IMR-90 (cell line): ENCODE results near the gene FOXP1. TPM values are rescaled to one million over a fixed set of nuclear protein-coding genes. Genes with fewer than 3 reads are reported as not detected.

Source experiments
- ATAC-seq: fragments of 200-7000 bp; cut with Tn5 transposase; 2 replicates; pipeline ENCODE4 v1.9.1; 2020; ENCODE audit warnings: low read depth, mild to moderate bottlenecking, moderate library complexity
- BruUV-seq: library from RNA; stranded (reverse); fragments of 400-500 nt; replicated peaks from 2 replicates; lab custom pipeline; 2021; lab: Mats Ljungman, UMichigan
- CTCF ChIA-PET: fragments of 300-600 bp; formaldehyde crosslinking; extraction: SDS; loops from one replicate; lab custom pipeline; 2021; ENCODE audit warnings: antibody characterized with exemption; lab: Yijun Ruan, JAX
- POLR2A ChIA-PET: fragments of 300-600 bp; sonication (Branson Sonifier 250); formaldehyde crosslinking; loops from one replicate; lab custom pipeline; 2022; ENCODE audit warnings: antibody characterized with exemption; ENCODE audit not compliant: unreplicated experiment; lab: Charles Lee
- DNase-seq: peaks from one replicate; pipeline ENCODE4 v3.0.0; 2013
- H2AFZ ChIP-seq: replicated peaks from 2 replicates; pipeline ENCODE3; 2013; ENCODE audit warnings: low read length, mild to moderate bottlenecking; ENCODE audit not compliant: poor library complexity
- H2AK5ac ChIP-seq: 2 replicates; pipeline ENCODE4 v1.6.1; 2013; ENCODE audit warnings: low read depth, low read length, inconsistent platforms
- H2AK9ac ChIP-seq: replicated peaks from 2 replicates; pipeline ENCODE3; 2013; ENCODE audit warnings: mild to moderate bottlenecking, low read depth, low read length, moderate library complexity; ENCODE audit not compliant: poor library complexity
- H2BK120ac ChIP-seq: 2 replicates; pipeline ENCODE4 v1.6.1; 2013; ENCODE audit warnings: low read depth, low read length, inconsistent platforms
- H2BK15ac ChIP-seq: 3 replicates; pipeline ENCODE4 v1.6.1; 2013; ENCODE audit warnings: low read depth, low read length, inconsistent platforms
- H2BK20ac ChIP-seq: 2 replicates; pipeline ENCODE4 v1.6.1; 2013; ENCODE audit warnings: low read depth, mild to moderate bottlenecking, inconsistent platforms, low read length, moderate library complexity
- H2BK5ac ChIP-seq: 2 replicates; pipeline ENCODE4 v1.6.1; 2013; ENCODE audit warnings: mild to moderate bottlenecking, low read depth, low read length, inconsistent platforms; ENCODE audit not compliant: poor library complexity, severe bottlenecking
- H3K14ac ChIP-seq: replicated peaks from 2 replicates; pipeline ENCODE4 v1.6.1; 2013; ENCODE audit warnings: low read depth, low read length, inconsistent platforms
- H3K18ac ChIP-seq: 2 replicates; pipeline ENCODE4 v1.6.1; 2013; ENCODE audit warnings: low read depth, low read length, control low read depth
- H3K23ac ChIP-seq: 2 replicates; pipeline ENCODE4 v1.6.1; 2013; ENCODE audit warnings: low read depth, low read length, inconsistent platforms
- H3K27ac ChIP-seq: 2 replicates; pipeline ENCODE4 v1.5.1; 2013; ENCODE audit warnings: mild to moderate bottlenecking, control low read depth, low read length; ENCODE audit not compliant: insufficient read depth
- H3K27me3 ChIP-seq: 2 replicates; pipeline ENCODE4 v1.6.1; 2013; ENCODE audit warnings: low read length; ENCODE audit not compliant: control insufficient read depth, insufficient read depth
- H3K36me3 ChIP-seq: 2 replicates; pipeline ENCODE4 v1.6.1; 2013; ENCODE audit warnings: low read length, mixed read lengths; ENCODE audit not compliant: control insufficient read depth, insufficient read depth
- H3K4ac ChIP-seq: 2 replicates; pipeline ENCODE4 v1.6.1; 2013; ENCODE audit warnings: low read depth, low read length, inconsistent platforms
- H3K4me1 ChIP-seq: 2 replicates; pipeline ENCODE4 v1.6.1; 2013; ENCODE audit warnings: low read length, mixed read lengths; ENCODE audit not compliant: control insufficient read depth, insufficient read depth
- H3K4me2 ChIP-seq: 2 replicates; pipeline ENCODE4 v1.6.1; 2013; ENCODE audit warnings: low read depth, mild to moderate bottlenecking, control low read depth, low read length, moderate library complexity
- H3K4me3 ChIP-seq: 2 replicates; pipeline ENCODE4 v1.5.1; 2013; ENCODE audit warnings: low read depth, mild to moderate bottlenecking, control low read depth, low read length, moderate library complexity; ENCODE audit not compliant: insufficient read depth
- H3K56ac ChIP-seq: 2 replicates; pipeline ENCODE4 v1.6.1; 2013; ENCODE audit warnings: low read length, inconsistent platforms; ENCODE audit not compliant: insufficient read depth; ENCODE audit errors: extremely low read depth
- H3K79me1 ChIP-seq, 2 experiments: 2 replicates each; pipeline ENCODE4 v1.6.1; 2013; ENCODE audit warnings: low read length in 2 of 2, inconsistent platforms in 1 of 2, low read depth in 1 of 2
- H3K9ac ChIP-seq: 2 replicates; pipeline ENCODE4 v1.6.1; 2013; ENCODE audit warnings: low read depth, low read length, control low read depth
- H3K9me1 ChIP-seq: 2 replicates; pipeline ENCODE4 v1.6.1; 2013; ENCODE audit warnings: low read length, inconsistent platforms; ENCODE audit not compliant: insufficient read depth
- H3K9me3 ChIP-seq: 2 replicates; pipeline ENCODE4 v1.6.1; 2013; ENCODE audit warnings: low read length; ENCODE audit not compliant: control insufficient read depth, insufficient read depth
- H4K20me1 ChIP-seq: 2 replicates; pipeline ENCODE4 v1.6.1; 2013; ENCODE audit warnings: low read length, inconsistent platforms; ENCODE audit not compliant: insufficient read depth
- H4K5ac ChIP-seq: 2 replicates; pipeline ENCODE4 v1.6.1; 2013; ENCODE audit warnings: mild to moderate bottlenecking, low read depth, low read length, control low read depth
- H4K8ac ChIP-seq, 2 experiments: 2 replicates each; pipeline ENCODE4 v1.6.1; 2013; ENCODE audit warnings: low read depth in 2 of 2, low read length in 2 of 2, control low read depth in 1 of 2, inconsistent platforms in 1 of 2
- H4K91ac ChIP-seq: 2 replicates; pipeline ENCODE4 v1.6.1; 2013; ENCODE audit warnings: low read depth, low read length, inconsistent platforms; ENCODE audit not compliant: insufficient read depth
- BHLHE40 ChIP-seq: fragments of 150-350 bp; IDR thresholded peaks from 2 replicates; pipeline ENCODE4 v1.6.1; 2016; ENCODE audit warnings: mild to moderate bottlenecking, low read depth, low read length
- CEBPB ChIP-seq: IDR thresholded peaks from 2 replicates; pipeline ENCODE4 v1.6.1; 2012; ENCODE audit warnings: low read depth, low read length, improper control_type of control experiment
- CHD1 ChIP-seq: IDR thresholded peaks from 2 replicates; pipeline ENCODE4 v1.6.1; 2012; ENCODE audit warnings: low read depth, low read length, improper control_type of control experiment
- ELK1 ChIP-seq: fragments of 150-350 bp; IDR thresholded peaks from 2 replicates; pipeline ENCODE4 v1.6.1; 2016; ENCODE audit warnings: low read depth, mild to moderate bottlenecking, low read length, moderate library complexity, borderline replicate concordance
- FOS ChIP-seq: fragments of 150-350 bp; IDR thresholded peaks from 2 replicates; pipeline ENCODE4 v1.6.1; 2016; ENCODE audit warnings: low read depth, low read length
- MAFK ChIP-seq: IDR thresholded peaks from 2 replicates; pipeline ENCODE4 v1.6.1; 2012; ENCODE audit warnings: low read depth, low read length, improper control_type of control experiment
- MAZ ChIP-seq: IDR thresholded peaks from 2 replicates; pipeline ENCODE4 v1.6.1; 2012; ENCODE audit warnings: low read depth, mild to moderate bottlenecking, low read length, improper control_type of control experiment, moderate library complexity, borderline replicate concordance
- MXI1 ChIP-seq: IDR thresholded peaks from 2 replicates; pipeline ENCODE4 v1.6.1; 2012; ENCODE audit warnings: low read depth, mild to moderate bottlenecking, low read length, moderate library complexity, borderline replicate concordance
- NFE2L2 ChIP-seq: fragments of 150-350 bp; IDR thresholded peaks from 2 replicates; pipeline ENCODE4 v1.6.1; 2016; ENCODE audit warnings: low read depth, mild to moderate bottlenecking, low read length
- POLR2A ChIP-seq: IDR thresholded peaks from 2 replicates; pipeline ENCODE4 v1.6.1; 2012; ENCODE audit warnings: mild to moderate bottlenecking, low read depth, low read length
- RAD21 ChIP-seq: IDR thresholded peaks from 2 replicates; pipeline ENCODE4 v1.6.1; 2012; ENCODE audit warnings: low read length, improper control_type of control experiment
- RCOR1 ChIP-seq: IDR thresholded peaks from 2 replicates; pipeline ENCODE4 v1.6.1; 2012; ENCODE audit warnings: mild to moderate bottlenecking, low read length, improper control_type of control experiment; ENCODE audit not compliant: insufficient replicate concordance
- RFX5 ChIP-seq: IDR thresholded peaks from 2 replicates; pipeline ENCODE4 v1.8.0; 2012; ENCODE audit warnings: low read depth, mild to moderate bottlenecking, low read length, moderate library complexity
- SMC3 ChIP-seq: fragments of 150-350 bp; IDR thresholded peaks from 2 replicates; pipeline ENCODE4 v1.6.1; 2016; ENCODE audit warnings: low read depth, mild to moderate bottlenecking, antibody characterized with exemption, low read length, moderate library complexity
- USF2 ChIP-seq: fragments of 150-350 bp; IDR thresholded peaks from 2 replicates; pipeline ENCODE4 v1.6.1; 2017; ENCODE audit warnings: mild to moderate bottlenecking, antibody characterized with exemption, low read length, low read depth
- WGBS, 2 experiments: methylation state at CpG; one replicate each; pipeline versions ENCODE4 v1.1.5 to v1.1.7; 2013; ENCODE audit warnings: missing lambda C conversion rate in 2 of 2; ENCODE audit not compliant: insufficient read length in 1 of 2; ENCODE audit errors: extremely low coverage in 2 of 2; 5-methylcytosine and 5-hydroxymethylcytosine counted together
- dilution Hi-C: fragments of 300-500 bp; cut with HindIII; formaldehyde crosslinking; loops from one replicate; pipeline ENCODE4 v1.14.3; 2018; ENCODE audit warnings: low sequenced_read_pairs; ENCODE audit not compliant: unreplicated experiment
- in situ Hi-C: fragments of 300-500 bp; cut with MboI; formaldehyde crosslinking; loops from 3 replicates; pipeline ENCODE4 v1.14.3; 2019; ENCODE audit warnings: low sequenced_read_pairs, inconsistent platforms, mixed read lengths
- intact Hi-C: fragments of 100-400 bp; cut with micrococcal nuclease; formaldehyde crosslinking; loops from 2 replicates; pipeline ENCODE4 v1.10.0; 2022
- polyA plus RNA-seq, 3 experiments: library from polyadenylated mRNA; depleted of rRNA; stranded (reverse); fragments of >200 nt; gene quantifications; 2 replicates each; pipeline ENCODE4 v1.2.3, GENCODE V29; 2012; ENCODE audit warnings: low replicate concordance in 1 of 3
- total RNA-seq: library from RNA; depleted of rRNA; stranded (reverse); fragments of >200 nt; gene quantifications from 2 replicates; pipeline ENCODE4 v1.2.3, GENCODE V29; 2012
- TF ChIP-seq, protein P1 (sequence below): conservative IDR thresholded peaks from 2 replicates; pipeline ENCODE4 v1.5.1; 2012; ENCODE audit warnings: mild to moderate bottlenecking, low read depth, low read length, improper control_type of control experiment

FOXP1 gene
- total and polyA plus RNA-seq, 2 of the 4 experiments (the other 2 are of a cell fraction), result 37.0 to 132 TPM

- H3K14ac ChIP-seq, result no peak overlapping the region
- no peak overlapping the region for H4K91ac ChIP-seq
- no peak for TF ChIP-seq RFX5
- no peak for TF ChIP-seq CHD1
- no peak for TF ChIP-seq MXI1
- TF ChIP-seq FOS, result no peak
- TF ChIP-seq, protein P1, sequence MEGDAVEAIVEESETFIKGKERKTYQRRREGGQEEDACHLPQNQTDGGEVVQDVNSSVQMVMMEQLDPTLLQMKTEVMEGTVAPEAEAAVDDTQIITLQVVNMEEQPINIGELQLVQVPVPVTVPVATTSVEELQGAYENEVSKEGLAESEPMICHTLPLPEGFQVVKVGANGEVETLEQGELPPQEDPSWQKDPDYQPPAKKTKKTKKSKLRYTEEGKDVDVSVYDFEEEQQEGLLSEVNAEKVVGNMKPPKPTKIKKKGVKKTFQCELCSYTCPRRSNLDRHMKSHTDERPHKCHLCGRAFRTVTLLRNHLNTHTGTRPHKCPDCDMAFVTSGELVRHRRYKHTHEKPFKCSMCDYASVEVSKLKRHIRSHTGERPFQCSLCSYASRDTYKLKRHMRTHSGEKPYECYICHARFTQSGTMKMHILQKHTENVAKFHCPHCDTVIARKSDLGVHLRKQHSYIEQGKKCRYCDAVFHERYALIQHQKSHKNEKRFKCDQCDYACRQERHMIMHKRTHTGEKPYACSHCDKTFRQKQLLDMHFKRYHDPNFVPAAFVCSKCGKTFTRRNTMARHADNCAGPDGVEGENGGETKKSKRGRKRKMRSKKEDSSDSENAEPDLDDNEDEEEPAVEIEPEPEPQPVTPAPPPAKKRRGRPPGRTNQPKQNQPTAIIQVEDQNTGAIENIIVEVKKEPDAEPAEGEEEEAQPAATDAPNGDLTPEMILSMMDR, result no peak
- TF ChIP-seq POLR2A, result no peak
- no peak for TF ChIP-seq RCOR1
- no peak for TF ChIP-seq ELK1
- TF ChIP-seq MAZ, result no peak
- TF ChIP-seq BHLHE40, result no peak
- no peak for TF ChIP-seq RAD21
- no peak for TF ChIP-seq CEBPB
- no peak for TF ChIP-seq NFE2L2
- TF ChIP-seq USF2, result no peak
- no peak for TF ChIP-seq MAFK
- no peak for TF ChIP-seq SMC3
- 90% methylated on average over 2 of the region's 4 CpGs; no CpG with 5 or more reads in 1 of the 2 experiments for WGBS, 2 experiments
- H3K36me3 ChIP-seq, result no peaks in the 10 kb centered on the region
- intact Hi-C loops, result no loop called here
- H2AFZ ChIP-seq, result no peak overlapping the region
- no peak overlapping the region for H3K4me3 ChIP-seq
- POLR2A ChIA-PET, result no interaction called here
- no peak overlapping the region for H2BK5ac ChIP-seq
- no peak overlapping the region for H2AK5ac ChIP-seq
- no peak overlapping the region for H2BK20ac ChIP-seq
- no peaks in the 10 kb centered on the region for H3K4me1 ChIP-seq
- no peak overlapping the region for H3K4me2 ChIP-seq
- no peak overlapping the region for H3K4ac ChIP-seq
- H3K23ac ChIP-seq, result no peak overlapping the region
- no peak overlapping the region for H4K8ac ChIP-seq
- dilution Hi-C loops, result no loop called here
- H2AK9ac ChIP-seq, result no peak overlapping the region
- H3K9me1 ChIP-seq, result no peaks in the 10 kb centered on the region; the same call in 1 of the 2 replicates
- H4K5ac ChIP-seq, result no peak overlapping the region
- no peak overlapping the region for H3K9ac ChIP-seq
- no peaks in the 10 kb centered on the region for H3K9me3 ChIP-seq
- no peaks in the 10 kb centered on the region for H3K27me3 ChIP-seq
- H3K79me1 ChIP-seq, result peaks cover 3 to 8% of the 10 kb centered on the region in 2 experiments; a peak in 2 of 4 replicates
- H4K20me1 ChIP-seq, result no peaks in the 10 kb centered on the region
- H3K18ac ChIP-seq, result no peak overlapping the region
- H3K56ac ChIP-seq, result no peak overlapping the region
- no peak overlapping the region for H3K27ac ChIP-seq
- no TSS peak for BruUV-seq
- H2BK15ac ChIP-seq, result no peak overlapping the region
- in situ Hi-C loops, result no loop called here
- no peak for ATAC-seq
- no peak for DNase-seq
- H2BK120ac ChIP-seq, result no peak overlapping the region
- CTCF ChIA-PET, result interaction anchor here (0.6 kb wide), 2 partner anchors 151 to 1690 kb away, joined by 3 read pairs; no protein-coding TSS in a partner anchor
These were observed 232.5 kb downstream of the FOXP1 start for GRCh38 chr3:71350998-71351397.
